Spleen (tissue), 7 donors: ENCODE measurements around the gene ZBTB7C.

Source experiments
- POLR2A ChIP-seq, 3 donors: fragments of 450-650 bp; IDR thresholded peaks; one replicate each; pipeline ENCODE4 v1.5.1; 2017; ENCODE audit warnings: antibody characterized with exemption in 3 of 3, mild to moderate bottlenecking in 1 of 3
- POLR2AphosphoS5 ChIP-seq, 3 donors: sonication (generic); formaldehyde crosslinking; IDR thresholded peaks; one replicate each; pipeline ENCODE4 v1.5.1; 2017; ENCODE audit warnings: antibody characterized with exemption in 3 of 3
- TF ChIP-seq, protein P1 (sequence below), 11 experiments: fragments of 200-600 bp in 7 of 11; fragments of 450-650 bp in 4 of 11; sonication (generic) in 4 of 11; IDR thresholded peaks in 8 of 11; conservative IDR thresholded peaks in 3 of 11; 1 replicate in 7 of 11; 2 replicates in 4 of 11; pipeline versions ENCODE4 v1.4.0 to v1.8.0; 2016 to 2021; ENCODE audit warnings: antibody characterized with exemption in 11 of 11, inconsistent platforms in 4 of 11, mild to moderate bottlenecking in 1 of 11
- donor health status: DM: no; HTN: no; CAD: no; lungs with moderate emphysema.
- donor health status: DM: no; HTN: no; CAD: no.
- donor health status: DM: no; HTN: no; CAD: no.

GRCh38 chr18:48284743-48285142 lies 124.4 kb downstream of the ZBTB7C start:
- TF ChIP-seq, protein P1, sequence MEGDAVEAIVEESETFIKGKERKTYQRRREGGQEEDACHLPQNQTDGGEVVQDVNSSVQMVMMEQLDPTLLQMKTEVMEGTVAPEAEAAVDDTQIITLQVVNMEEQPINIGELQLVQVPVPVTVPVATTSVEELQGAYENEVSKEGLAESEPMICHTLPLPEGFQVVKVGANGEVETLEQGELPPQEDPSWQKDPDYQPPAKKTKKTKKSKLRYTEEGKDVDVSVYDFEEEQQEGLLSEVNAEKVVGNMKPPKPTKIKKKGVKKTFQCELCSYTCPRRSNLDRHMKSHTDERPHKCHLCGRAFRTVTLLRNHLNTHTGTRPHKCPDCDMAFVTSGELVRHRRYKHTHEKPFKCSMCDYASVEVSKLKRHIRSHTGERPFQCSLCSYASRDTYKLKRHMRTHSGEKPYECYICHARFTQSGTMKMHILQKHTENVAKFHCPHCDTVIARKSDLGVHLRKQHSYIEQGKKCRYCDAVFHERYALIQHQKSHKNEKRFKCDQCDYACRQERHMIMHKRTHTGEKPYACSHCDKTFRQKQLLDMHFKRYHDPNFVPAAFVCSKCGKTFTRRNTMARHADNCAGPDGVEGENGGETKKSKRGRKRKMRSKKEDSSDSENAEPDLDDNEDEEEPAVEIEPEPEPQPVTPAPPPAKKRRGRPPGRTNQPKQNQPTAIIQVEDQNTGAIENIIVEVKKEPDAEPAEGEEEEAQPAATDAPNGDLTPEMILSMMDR (IDR thresholded peaks at IDR 0.05 in 8 of 11, conservative IDR thresholded peaks at IDR 0.05 in 3 of 11), result no peak
- TF ChIP-seq POLR2A (IDR thresholded peaks at IDR 0.05), result no peak
- no peak for TF ChIP-seq POLR2AphosphoS5 (IDR thresholded peaks at IDR 0.05)
